ENCODE data around the gene MORF4L2.
"Not testable (repeated sequence)": the region's sequence is repeated elsewhere in the genome, so short reads cannot be mapped to it uniquely, and the experiment has no call there.

MORF4L2 gene

DNA sequence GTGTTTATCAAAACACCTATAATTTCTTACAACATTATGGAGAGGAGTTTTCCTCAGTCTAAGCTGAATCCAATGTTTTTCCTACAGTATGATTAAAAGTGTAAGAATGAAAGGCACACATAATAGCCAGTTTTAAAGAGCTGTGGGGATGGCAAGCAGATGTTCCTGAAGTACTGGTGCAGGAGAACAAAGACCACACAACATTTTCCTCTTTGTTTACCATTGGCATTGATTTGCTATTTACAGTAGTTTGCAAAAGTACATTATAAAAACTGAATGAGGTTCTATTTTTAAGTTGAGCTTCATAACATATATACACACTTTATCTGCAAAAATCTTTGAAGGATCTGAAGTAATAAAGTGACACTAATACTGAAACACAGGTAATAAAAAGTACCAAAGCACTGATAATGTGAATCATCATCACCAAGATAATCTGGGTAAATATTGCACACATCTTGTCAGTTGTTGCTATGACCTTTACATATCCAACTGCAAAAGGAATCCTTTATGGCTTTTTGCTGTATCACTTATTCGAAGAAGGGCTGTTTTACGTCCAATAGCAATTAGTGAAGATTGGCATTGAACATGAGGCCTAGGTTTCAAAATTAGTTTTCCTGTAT is 35.2 kb downstream of the MORF4L2 start:
- ChIA-PET POLR2A (no interaction called here), CTCF (interaction anchor here (1.0 kb wide), 1 partner anchor 13 kb away, joined by 3 read pairs; no protein-coding TSS in a partner anchor)
- no peak for DNase-seq (ENCODE audit: extremely low spot score)
- TF ChIP-seq, protein P1, sequence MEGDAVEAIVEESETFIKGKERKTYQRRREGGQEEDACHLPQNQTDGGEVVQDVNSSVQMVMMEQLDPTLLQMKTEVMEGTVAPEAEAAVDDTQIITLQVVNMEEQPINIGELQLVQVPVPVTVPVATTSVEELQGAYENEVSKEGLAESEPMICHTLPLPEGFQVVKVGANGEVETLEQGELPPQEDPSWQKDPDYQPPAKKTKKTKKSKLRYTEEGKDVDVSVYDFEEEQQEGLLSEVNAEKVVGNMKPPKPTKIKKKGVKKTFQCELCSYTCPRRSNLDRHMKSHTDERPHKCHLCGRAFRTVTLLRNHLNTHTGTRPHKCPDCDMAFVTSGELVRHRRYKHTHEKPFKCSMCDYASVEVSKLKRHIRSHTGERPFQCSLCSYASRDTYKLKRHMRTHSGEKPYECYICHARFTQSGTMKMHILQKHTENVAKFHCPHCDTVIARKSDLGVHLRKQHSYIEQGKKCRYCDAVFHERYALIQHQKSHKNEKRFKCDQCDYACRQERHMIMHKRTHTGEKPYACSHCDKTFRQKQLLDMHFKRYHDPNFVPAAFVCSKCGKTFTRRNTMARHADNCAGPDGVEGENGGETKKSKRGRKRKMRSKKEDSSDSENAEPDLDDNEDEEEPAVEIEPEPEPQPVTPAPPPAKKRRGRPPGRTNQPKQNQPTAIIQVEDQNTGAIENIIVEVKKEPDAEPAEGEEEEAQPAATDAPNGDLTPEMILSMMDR (IDR thresholded peaks at IDR 0.05; ENCODE audit: control extremely low read depth, extremely low read depth, low read depth, missing control alignments) = no peak

DNA sequence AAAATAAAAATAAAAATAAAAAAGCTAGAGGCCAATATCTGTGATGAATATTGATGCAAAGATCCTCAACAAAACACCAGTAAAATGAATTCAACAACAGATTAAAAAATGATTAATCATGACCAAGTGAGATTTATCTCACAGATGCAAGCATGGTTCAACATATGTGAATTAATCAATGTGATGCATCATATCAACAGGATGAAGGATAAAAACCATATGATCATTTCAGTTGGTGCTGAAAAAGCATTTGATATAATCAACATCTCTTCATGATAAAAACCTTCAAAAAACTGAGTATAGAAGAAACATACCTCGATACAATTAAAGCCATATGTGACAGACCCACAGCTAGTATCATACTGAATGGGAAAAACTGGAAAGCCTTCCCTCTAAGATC is 38.9 kb downstream of the MORF4L2 start:
- POLR2A ChIA-PET = no interaction called here
- TF ChIP-seq, protein P1 (IDR thresholded peaks at IDR 0.05; ENCODE audit: control extremely low read depth, extremely low read depth, low read depth, missing control alignments) = no peak
- no peak for DNase-seq (ENCODE audit: extremely low spot score)
- CTCF ChIA-PET = no interaction called here

DNA sequence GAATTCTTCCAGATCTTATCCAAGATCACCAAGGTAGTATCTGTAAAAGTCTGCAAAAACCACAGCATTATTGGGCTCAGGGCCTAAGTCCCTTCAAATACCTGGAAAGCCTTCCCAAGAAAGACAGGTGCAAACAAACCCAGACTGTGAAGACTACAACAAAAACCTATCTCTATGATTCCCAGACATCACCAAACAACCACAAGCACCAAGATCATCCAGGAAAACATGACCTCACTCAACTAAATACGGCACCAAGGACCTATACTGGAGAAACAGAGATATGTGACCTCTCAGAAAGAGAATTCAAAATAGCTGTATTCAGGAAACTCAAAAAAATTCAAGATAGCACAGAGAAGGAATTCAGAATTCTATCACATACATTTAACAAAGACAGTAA is 42.4 kb downstream of the MORF4L2 start:
- TF ChIP-seq, protein P1 (IDR thresholded peaks at IDR 0.05; ENCODE audit: control extremely low read depth, extremely low read depth, low read depth, missing control alignments) = no peak
- DNase-seq (ENCODE audit: extremely low spot score) = no peak
- CTCF ChIA-PET = no interaction called here
- POLR2A ChIA-PET = no interaction called here

DNA sequence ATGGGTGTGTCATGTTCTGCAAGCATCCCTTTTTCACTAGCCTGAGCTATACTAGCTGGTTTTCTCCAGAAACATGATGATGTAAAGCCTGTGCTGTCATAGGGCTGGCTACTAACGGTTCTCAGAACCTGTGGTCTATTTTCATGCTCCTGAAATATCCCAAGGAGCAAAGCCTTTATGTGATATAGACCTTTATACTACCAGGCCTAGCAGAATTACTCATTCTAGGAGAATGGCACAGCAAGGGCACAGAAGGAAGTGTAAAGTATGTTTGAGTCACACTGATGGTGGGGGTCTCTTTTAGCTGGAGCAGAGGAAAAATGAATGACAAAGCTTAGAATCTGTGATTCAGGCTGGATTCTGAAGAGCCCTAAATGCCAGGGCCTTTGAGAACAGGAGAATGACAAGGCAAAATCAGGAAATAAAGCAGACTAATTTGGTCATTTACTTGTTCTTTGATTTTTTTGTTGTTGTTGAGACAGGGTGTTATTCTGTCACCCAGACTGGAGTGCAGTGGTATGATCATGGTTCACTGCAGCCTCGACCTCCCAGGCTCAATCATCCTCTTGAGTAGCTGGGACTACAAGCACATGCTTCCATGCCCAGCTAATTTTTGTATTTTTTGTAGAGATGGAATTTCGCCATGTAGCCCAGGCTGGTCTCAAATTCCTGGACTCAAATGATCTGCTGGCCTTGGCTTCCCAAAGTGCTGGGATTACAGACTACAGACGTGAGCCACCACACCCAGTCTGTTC is 45.9 kb downstream of the MORF4L2 start:
- ChIA-PET POLR2A (no interaction called here), CTCF (no interaction called here)
- DNase-seq (ENCODE audit: extremely low spot score) = no peak
- TF ChIP-seq, protein P1 (IDR thresholded peaks at IDR 0.05; ENCODE audit: control extremely low read depth, extremely low read depth, low read depth, missing control alignments) = no peak

DNA sequence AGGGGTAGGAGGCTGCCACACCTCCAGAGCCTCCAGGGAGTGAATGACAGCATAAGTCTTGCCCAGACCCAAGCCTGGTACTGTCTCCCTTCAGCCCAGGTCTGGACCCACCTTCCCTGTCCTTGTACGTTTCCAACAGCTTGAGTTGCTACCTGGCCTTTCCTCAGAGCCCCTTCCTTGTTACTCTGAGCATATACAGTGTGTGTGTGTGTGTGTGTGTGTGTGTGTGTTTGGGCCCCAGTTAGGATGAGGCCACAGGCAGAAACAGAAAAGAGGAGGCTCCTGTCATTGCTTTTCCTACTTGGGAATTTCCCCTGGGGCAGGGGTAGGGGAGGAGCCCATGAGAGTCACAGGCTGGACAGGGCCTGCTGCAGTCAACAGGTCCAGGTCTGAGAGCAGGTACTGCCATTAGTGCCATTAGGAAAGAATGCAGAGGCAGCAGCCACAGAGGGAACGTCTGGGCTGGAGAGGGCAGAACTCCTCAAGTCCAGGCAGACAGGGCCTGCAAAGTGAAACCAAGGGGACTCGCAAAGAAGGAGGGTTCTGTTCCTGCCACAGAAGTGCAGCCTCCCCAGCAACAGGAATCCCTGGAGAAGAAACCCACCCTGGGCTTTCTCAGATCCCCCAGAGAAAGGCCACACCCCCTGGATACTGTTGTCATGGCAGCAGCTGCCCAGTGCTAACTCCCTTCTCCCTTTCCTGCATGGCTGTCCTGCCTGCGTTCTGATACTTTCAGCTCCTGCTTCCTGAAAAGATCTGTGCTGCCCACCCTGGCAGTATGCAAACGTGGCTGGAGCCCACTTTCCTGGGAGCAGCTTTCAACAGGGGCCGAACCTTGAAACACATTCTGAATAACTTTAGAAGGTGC is 47.8 kb downstream of the MORF4L2 start:
- POLR2A ChIA-PET; DNase-seq (ENCODE audit: extremely low spot score): not testable (repeated sequence)
- CTCF ChIA-PET = interaction anchor here (0.7 kb wide), 1 partner anchor 9 kb away, joined by 3 read pairs; no protein-coding TSS in a partner anchor

DNA sequence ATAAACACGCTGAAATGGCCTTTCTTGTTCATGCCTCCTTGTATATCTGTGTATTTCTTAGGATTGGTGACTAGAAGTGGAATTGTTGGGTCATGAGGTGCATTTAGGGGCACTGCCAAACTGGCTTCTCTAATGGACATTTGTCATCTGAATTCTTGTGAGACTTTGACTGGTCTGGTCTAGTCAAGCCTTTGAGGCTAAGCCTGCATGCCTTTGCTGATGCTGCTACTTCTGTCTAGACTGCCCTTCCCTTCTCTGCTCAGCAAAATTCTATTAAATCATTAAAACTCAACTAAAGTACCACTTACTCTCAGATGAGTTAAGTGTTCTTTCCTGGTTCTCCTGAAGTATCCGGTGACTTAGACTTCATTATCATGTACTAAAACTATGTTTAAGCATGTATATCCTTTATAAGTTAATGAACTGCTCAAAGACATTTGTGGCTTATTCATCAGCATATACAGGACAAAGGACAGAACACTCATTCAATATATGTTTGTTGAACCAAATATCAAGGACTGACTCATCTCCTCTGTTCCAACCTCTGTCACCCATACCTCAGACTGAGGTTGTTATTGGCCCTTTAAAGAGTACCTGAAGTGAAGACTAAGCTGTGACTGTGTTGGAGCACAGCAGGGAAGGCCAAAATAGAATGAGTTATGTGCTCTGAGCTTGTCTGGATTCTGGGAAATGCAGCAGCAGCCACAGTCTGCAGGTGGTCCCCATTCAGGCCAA is 48.7 kb downstream of the MORF4L2 start:
- CTCF ChIA-PET = no interaction called here
- TF ChIP-seq, protein P1 (IDR thresholded peaks at IDR 0.05; ENCODE audit: control extremely low read depth, extremely low read depth, low read depth, missing control alignments) = no peak

More for the DNA sequence above, 48.7 kb downstream of the MORF4L2 start:
- POLR2A ChIA-PET = no interaction called here
- DNase-seq (ENCODE audit: extremely low spot score) = no peak

Data from GM10248 (cell line).